GM12892 (cell line): ENCODE results near the gene AP3B2.

Experiments
- POLR2A ChIP-seq: IDR thresholded peaks from 2 replicates; pipeline ENCODE4 v1.6.1; 2011; ENCODE audit warnings: low read depth, low read length, control low read depth
- POLR2AphosphoS5 ChIP-seq: IDR thresholded peaks from 2 replicates; pipeline ENCODE4 v1.6.1; 2011; ENCODE audit warnings: low read depth, low read length, control low read depth

DNA sequence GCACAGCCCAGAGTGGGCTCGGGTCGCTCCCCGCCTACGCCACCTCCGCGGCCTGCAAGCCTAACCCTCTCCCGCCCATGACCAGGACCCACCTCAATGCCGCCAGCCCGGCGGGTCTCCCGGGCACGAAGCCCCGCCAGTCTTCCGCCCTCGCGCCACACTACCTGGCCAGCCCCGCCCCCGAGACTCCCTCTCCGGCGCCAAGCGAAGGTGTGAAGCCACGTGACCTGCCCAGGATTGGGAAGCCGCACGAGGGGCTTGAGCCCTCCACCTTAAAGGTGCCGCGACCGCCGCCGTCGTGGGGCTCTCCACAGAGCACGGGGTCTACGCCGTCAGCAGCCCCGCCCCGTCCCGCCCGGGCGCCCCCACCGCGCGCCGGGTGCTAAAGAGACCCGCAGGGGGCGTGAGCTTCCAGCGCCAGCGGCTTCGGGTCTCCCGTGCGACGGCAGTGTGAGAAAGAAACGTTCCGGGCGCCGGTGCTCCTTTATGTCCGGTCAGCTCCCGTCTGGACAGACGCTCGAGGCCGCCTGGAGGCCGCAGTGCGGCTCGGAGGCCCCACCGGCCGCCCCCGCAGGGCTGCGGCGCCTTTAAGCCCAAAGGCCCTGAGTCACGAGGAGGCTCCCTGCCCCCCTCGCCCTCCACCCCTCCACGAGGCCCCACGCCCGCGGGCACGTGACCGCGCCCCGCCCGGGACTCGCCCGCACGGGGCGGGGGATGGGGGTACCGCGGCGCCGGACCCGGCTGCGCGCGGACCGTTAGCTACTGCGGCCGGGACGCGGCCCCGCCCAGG is 62.4 kb downstream of the AP3B2 start, which contains the start of gene CPEB1:
- TF ChIP-seq POLR2AphosphoS5 (no peak), POLR2A (no peak)
